Activated gamma-delta T cell treated with anti-CD3 and anti-CD28 coated beads, Interleukin-2, amount 50 U/mL, for 16 hours (primary cell): ENCODE measurements around the gene DCUN1D5.
"Not testable (repeated sequence)": the region's sequence is repeated elsewhere in the genome, so short reads cannot be mapped to it uniquely, and the experiment has no call there.

Experiments used
- DNase-seq: peaks from one replicate; pipeline ENCODE4 v3.0.0-alpha.2; 2020; ENCODE audit warnings: low read depth

Gene DCUN1D5

GRCh38 chr11:103055221-103055890, 36.6 kb downstream of the DCUN1D5 start:
- no peak for DNase-seq

- no peak for DNase-seq
These were observed 38.0 kb downstream of the DCUN1D5 start for GRCh38 chr11:103053997-103054396.

- no peak for DNase-seq
These were observed 40.0 kb downstream of the DCUN1D5 start for GRCh38 chr11:103051981-103052380.

GRCh38 chr11:103051151-103051801, 40.7 kb downstream of the DCUN1D5 start:
- no peak for DNase-seq

- no peak for DNase-seq
These were observed 41.6 kb downstream of the DCUN1D5 start for GRCh38 chr11:103050351-103050750.

- no peak for DNase-seq
These were observed 44.1 kb downstream of the DCUN1D5 start for GRCh38 chr11:103047837-103048236.

GRCh38 chr11:103043826-103044678, 47.9 kb downstream of the DCUN1D5 start:
- DNase-seq: no peak

GRCh38 chr11:103042161-103042560, 49.8 kb downstream of the DCUN1D5 start:
- DNase-seq: no peak

- DNase-seq: peak; percentile 19
These were observed 56.0 kb downstream of the DCUN1D5 start for GRCh38 chr11:103035791-103036434.

GRCh38 chr11:103035216-103035615, 56.7 kb downstream of the DCUN1D5 start:
- no peak for DNase-seq

GRCh38 chr11:103031834-103032233, 60.1 kb downstream of the DCUN1D5 start:
- no peak for DNase-seq

- DNase-seq: no peak
These were observed 62.6 kb downstream of the DCUN1D5 start for GRCh38 chr11:103029401-103029800.

GRCh38 chr11:103028304-103029020, 63.5 kb downstream of the DCUN1D5 start:
- not testable (repeated sequence) for DNase-seq

GRCh38 chr11:103024086-103024485, 67.9 kb downstream of the DCUN1D5 start:
- DNase-seq: no peak

- DNase-seq: no peak
These were observed 75.9 kb downstream of the DCUN1D5 start for GRCh38 chr11:103016031-103016430.

- no peak for DNase-seq
These were observed 78.5 kb downstream of the DCUN1D5 start for GRCh38 chr11:103013421-103013820.
